NT2/D1 (cell line): ENCODE measurements around the gene MUC2.

ENCODE experiments used
- YY1 ChIP-seq: IDR thresholded peaks from 2 replicates; pipeline ENCODE4 v1.6.1; 2011; ENCODE audit not compliant: insufficient read length, insufficient read depth
- ZNF274 ChIP-seq: IDR thresholded peaks from 2 replicates; pipeline ENCODE4 v1.6.1; 2011; ENCODE audit warnings: mild to moderate bottlenecking, low read depth, low read length

- TF ChIP-seq ZNF274 (no peak), YY1 (no peak)
Observed at GRCh38 chr11:1072821-1073231, 1.8 kb upstream of the MUC2 start.
